ENCODE measurements around the gene RERE.

DNA sequence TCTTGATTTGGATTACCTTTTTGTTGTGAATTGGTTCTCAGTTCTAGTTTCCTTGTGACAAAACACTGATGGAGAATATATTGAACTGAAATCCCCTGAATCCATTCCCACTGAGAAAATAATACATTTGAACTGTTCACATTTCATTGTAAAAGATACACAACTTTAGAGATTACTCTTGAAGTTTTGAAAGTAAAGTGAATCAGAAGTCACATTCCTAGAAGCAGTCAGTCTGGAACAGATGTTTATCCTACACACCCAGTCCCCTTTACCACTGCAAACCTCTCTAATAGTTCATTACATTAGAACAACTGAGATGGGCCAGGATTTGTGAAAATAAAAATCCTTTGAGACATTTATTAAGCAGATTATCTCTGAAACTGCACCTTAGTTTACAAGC, 3.4 kb downstream of the RERE start:
- TF ChIP-seq, protein P1, sequence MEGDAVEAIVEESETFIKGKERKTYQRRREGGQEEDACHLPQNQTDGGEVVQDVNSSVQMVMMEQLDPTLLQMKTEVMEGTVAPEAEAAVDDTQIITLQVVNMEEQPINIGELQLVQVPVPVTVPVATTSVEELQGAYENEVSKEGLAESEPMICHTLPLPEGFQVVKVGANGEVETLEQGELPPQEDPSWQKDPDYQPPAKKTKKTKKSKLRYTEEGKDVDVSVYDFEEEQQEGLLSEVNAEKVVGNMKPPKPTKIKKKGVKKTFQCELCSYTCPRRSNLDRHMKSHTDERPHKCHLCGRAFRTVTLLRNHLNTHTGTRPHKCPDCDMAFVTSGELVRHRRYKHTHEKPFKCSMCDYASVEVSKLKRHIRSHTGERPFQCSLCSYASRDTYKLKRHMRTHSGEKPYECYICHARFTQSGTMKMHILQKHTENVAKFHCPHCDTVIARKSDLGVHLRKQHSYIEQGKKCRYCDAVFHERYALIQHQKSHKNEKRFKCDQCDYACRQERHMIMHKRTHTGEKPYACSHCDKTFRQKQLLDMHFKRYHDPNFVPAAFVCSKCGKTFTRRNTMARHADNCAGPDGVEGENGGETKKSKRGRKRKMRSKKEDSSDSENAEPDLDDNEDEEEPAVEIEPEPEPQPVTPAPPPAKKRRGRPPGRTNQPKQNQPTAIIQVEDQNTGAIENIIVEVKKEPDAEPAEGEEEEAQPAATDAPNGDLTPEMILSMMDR (IDR thresholded peaks at IDR 0.05; ENCODE audit: low read depth, low read length, poor library complexity, severe bottlenecking) = no peak
- no peak for TF ChIP-seq EZH2phosphoT487 (IDR thresholded peaks at IDR 0.05; ENCODE audit: borderline replicate concordance, low read length)
